ENCODE results near the gene DCANP1. TPM values are rescaled to one million over a fixed set of nuclear protein-coding genes. Genes with fewer than 3 reads are reported as not detected.

Gene DCANP1
- total and polyA plus RNA-seq, 2 of the 13 experiments (the other 11 are each of a cell fraction or from before 2014, with no cell fraction given): not detected

DNA sequence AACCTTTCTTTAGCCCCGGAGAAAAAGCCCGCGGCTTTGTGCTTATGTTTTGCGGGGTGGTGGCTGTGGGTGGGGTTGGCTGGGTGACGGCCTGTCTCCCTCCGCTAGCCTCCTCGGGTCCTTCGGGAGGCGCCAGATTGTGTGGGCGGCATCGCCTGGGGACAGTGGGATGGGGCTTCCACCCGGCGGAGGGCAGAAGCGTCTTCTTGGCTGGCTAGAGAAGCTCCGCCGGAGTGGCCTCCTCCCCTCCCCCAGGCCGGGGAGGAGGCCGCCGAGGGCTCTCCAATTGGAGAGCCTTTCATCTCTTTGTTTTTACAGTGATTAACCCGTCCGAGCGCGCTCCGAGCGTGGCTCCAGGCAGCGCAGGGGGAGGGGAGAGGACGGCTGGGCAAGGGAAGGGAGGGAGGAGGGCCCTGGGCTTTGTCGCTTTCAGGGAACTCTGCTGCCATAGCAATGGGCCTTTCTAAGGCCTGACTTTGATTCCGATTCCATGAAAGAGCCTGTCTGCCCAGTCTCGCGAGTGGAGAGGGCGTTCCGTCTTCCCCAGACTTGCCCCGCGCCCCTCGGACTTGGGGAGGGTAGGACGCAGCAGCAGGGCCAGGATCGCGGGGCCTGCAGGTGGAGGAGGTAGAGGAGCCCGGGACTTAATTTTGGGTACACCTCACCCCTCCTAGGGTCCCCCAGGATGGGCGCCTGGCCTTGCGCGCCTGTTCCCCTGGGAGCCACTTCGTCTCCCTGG is 41.7 kb upstream of the DCANP1 start (continued):
- TF ChIP-seq ZFY (CRISPR knock-in tag; IDR thresholded peaks at IDR 0.05) (0 out of 2 replicates have a peak, but pooled peaks have one; percentile 30), IRX3 (CRISPR knock-in tag; IDR thresholded peaks at IDR 0.05; ENCODE audit: borderline replicate concordance, low read depth) (no peak), PITX1 (CRISPR knock-in tag; IDR thresholded peaks at IDR 0.05) (peak; percentile 45; the same call in 1 of the 2 replicates), BRD4 (CRISPR knock-in tag; IDR thresholded peaks at IDR 0.05) (peak; percentile 67; the same call in 1 of the 2 replicates), PHF21A (CRISPR knock-in tag; IDR thresholded peaks at IDR 0.05) (no peak), IKZF5 (CRISPR knock-in tag; IDR thresholded peaks at IDR 0.05) (peak; percentile 39; the same call in 1 of the 2 replicates), MTA1 (CRISPR knock-in tag; IDR thresholded peaks at IDR 0.05; ENCODE audit: borderline replicate concordance) (peak; percentile 42; the same call in 1 of the 2 replicates), DR1 (CRISPR knock-in tag; IDR thresholded peaks at IDR 0.05) (no peak), EP300 (IDR thresholded peaks at IDR 0.05; ENCODE audit: low read depth in 2 of 2, low read length in 2 of 2) (peak in 1 of 2 experiments; percentile 76; a peak in 1 of 4 replicates), EP300 (CRISPR knock-in tag; IDR thresholded peaks at IDR 0.05; ENCODE audit: borderline replicate concordance) (no peak), ASH2L (IDR thresholded peaks at IDR 0.05; ENCODE audit: insufficient read length, low read depth, low read length) (peak; percentile 42), SOX5 (CRISPR knock-in tag; IDR thresholded peaks at IDR 0.05; ENCODE audit: borderline replicate concordance) (peak; percentile 68; the same call in 1 of the 2 replicates), KDM2A (CRISPR knock-in tag; IDR thresholded peaks at IDR 0.05; ENCODE audit: borderline replicate concordance, low read depth) (peak; percentile 79; the same call in 1 of the 2 replicates), FOSL2 (CRISPR knock-in tag; IDR thresholded peaks at IDR 0.05) (peak; percentile 67), PRPF4 (IDR thresholded peaks at IDR 0.05; ENCODE audit: low read depth, low read length, poor library complexity, severe bottlenecking) (peak; percentile 86), ZNF652 (CRISPR knock-in tag; IDR thresholded peaks at IDR 0.05; ENCODE audit: borderline replicate concordance, low read depth) (peak; percentile 94), SOX13 (IDR thresholded peaks at IDR 0.05) (peak; percentile 33; the same call in 1 of the 2 replicates), SOX13 (CRISPR knock-in tag; conservative IDR thresholded peaks at IDR 0.05 in 1 of 2, IDR thresholded peaks at IDR 0.05 in 1 of 2) (peak in 1 of 2 experiments; percentile 87; a peak in 2 of 4 replicates), KLF16 (CRISPR knock-in tag; IDR thresholded peaks at IDR 0.05) (0 out of 4 replicates have a peak, but pooled peaks of 1 of the 2 experiments have one; percentile 36)
- TF ChIP-seq, protein P1, sequence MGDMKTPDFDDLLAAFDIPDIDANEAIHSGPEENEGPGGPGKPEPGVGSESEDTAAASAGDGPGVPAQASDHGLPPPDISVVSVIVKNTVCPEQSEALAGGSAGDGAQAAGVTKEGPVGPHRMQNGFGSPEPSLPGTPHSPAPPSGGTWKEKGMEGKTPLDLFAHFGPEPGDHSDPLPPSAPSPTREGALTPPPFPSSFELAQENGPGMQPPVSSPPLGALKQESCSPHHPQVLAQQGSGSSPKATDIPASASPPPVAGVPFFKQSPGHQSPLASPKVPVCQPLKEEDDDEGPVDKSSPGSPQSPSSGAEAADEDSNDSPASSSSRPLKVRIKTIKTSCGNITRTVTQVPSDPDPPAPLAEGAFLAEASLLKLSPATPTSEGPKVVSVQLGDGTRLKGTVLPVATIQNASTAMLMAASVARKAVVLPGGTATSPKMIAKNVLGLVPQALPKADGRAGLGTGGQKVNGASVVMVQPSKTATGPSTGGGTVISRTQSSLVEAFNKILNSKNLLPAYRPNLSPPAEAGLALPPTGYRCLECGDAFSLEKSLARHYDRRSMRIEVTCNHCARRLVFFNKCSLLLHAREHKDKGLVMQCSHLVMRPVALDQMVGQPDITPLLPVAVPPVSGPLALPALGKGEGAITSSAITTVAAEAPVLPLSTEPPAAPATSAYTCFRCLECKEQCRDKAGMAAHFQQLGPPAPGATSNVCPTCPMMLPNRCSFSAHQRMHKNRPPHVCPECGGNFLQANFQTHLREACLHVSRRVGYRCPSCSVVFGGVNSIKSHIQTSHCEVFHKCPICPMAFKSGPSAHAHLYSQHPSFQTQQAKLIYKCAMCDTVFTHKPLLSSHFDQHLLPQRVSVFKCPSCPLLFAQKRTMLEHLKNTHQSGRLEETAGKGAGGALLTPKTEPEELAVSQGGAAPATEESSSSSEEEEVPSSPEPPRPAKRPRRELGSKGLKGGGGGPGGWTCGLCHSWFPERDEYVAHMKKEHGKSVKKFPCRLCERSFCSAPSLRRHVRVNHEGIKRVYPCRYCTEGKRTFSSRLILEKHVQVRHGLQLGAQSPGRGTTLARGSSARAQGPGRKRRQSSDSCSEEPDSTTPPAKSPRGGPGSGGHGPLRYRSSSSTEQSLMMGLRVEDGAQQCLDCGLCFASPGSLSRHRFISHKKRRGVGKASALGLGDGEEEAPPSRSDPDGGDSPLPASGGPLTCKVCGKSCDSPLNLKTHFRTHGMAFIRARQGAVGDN (CRISPR knock-in tag; IDR thresholded peaks at IDR 0.05): peak; percentile 20; the same call in 1 of the 2 replicates
- TF ChIP-seq, protein P2, sequence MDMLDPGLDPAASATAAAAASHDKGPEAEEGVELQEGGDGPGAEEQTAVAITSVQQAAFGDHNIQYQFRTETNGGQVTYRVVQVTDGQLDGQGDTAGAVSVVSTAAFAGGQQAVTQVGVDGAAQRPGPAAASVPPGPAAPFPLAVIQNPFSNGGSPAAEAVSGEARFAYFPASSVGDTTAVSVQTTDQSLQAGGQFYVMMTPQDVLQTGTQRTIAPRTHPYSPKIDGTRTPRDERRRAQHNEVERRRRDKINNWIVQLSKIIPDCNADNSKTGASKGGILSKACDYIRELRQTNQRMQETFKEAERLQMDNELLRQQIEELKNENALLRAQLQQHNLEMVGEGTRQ (IDR thresholded peaks at IDR 0.05; ENCODE audit: low read depth, low read length): no peak
- TF ChIP-seq, protein P2 (CRISPR knock-in tag; IDR thresholded peaks at IDR 0.05; ENCODE audit: borderline replicate concordance): no peak

Measured in HepG2 (cell line).